ENCODE measurements around the gene RASA3. TPM values are rescaled to one million over a fixed set of nuclear protein-coding genes. Genes with fewer than 3 reads are reported as not detected.

The RASA3 gene
- total and polyA plus RNA-seq, 2 of the 4 experiments (the other 2 are of a cell fraction) = 21.0 to 31.4 TPM

DNA sequence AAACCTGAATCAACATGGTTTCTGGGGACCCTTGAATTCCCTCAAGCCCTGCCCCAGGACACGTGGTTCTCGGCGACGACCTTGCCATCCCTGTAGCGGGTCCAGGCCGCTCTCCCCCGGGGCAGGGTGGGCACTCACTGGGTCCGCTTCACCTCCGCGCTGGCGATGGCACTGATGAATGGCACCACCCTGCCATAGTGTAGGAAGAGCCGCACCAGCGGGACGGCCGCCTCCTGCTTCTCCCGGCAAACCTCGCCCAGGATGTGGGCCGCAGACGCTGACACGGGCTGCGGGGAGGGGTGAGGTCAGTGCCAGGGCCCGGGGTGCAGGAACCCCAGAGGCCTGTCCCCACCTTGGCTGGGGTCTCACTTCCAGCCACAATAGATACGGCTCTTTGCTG is 114.5 kb downstream of the RASA3 start:
- no peaks in the 10 kb centered on the region for H3K27me3 ChIP-seq (ENCODE audit: control insufficient read depth, insufficient read depth, low read length)
- ChIA-PET POLR2A (ENCODE audit: unreplicated experiment) (no interaction called here), CTCF (no interaction called here)
- H3K9ac ChIP-seq (ENCODE audit: low read depth, low read length) = no peak overlapping the region
- peaks cover 22 to 61% of the 10 kb centered on the region in 2 experiments for H3K79me1 ChIP-seq (ENCODE audit: low read depth in 1 of 2, low read length in 2 of 2)
- no peak for TF ChIP-seq CEBPB (IDR thresholded peaks at IDR 0.05; ENCODE audit: low read depth, low read length)
- TF ChIP-seq, protein P1, sequence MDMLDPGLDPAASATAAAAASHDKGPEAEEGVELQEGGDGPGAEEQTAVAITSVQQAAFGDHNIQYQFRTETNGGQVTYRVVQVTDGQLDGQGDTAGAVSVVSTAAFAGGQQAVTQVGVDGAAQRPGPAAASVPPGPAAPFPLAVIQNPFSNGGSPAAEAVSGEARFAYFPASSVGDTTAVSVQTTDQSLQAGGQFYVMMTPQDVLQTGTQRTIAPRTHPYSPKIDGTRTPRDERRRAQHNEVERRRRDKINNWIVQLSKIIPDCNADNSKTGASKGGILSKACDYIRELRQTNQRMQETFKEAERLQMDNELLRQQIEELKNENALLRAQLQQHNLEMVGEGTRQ (IDR thresholded peaks at IDR 0.05; ENCODE audit: low read depth, low read length) = no peak
- TF ChIP-seq MAZ (IDR thresholded peaks at IDR 0.05; ENCODE audit: borderline replicate concordance, low read depth, low read length) = no peak
- TF ChIP-seq, protein P2, sequence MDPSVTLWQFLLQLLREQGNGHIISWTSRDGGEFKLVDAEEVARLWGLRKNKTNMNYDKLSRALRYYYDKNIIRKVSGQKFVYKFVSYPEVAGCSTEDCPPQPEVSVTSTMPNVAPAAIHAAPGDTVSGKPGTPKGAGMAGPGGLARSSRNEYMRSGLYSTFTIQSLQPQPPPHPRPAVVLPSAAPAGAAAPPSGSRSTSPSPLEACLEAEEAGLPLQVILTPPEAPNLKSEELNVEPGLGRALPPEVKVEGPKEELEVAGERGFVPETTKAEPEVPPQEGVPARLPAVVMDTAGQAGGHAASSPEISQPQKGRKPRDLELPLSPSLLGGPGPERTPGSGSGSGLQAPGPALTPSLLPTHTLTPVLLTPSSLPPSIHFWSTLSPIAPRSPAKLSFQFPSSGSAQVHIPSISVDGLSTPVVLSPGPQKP (IDR thresholded peaks at IDR 0.05; ENCODE audit: borderline replicate concordance, low read depth, low read length) = no peak
- no peak for TF ChIP-seq SMC3 (IDR thresholded peaks at IDR 0.05; ENCODE audit: low read depth, low read length)
- no peak for TF ChIP-seq NFE2L2 (IDR thresholded peaks at IDR 0.05; ENCODE audit: low read depth, low read length)
- no peak for TF ChIP-seq FOS (IDR thresholded peaks at IDR 0.05; ENCODE audit: low read depth, low read length)
- no peak for TF ChIP-seq BHLHE40 (IDR thresholded peaks at IDR 0.05; ENCODE audit: low read depth, low read length)
- TF ChIP-seq RAD21 (IDR thresholded peaks at IDR 0.05; ENCODE audit: low read length) = no peak
- no peak for TF ChIP-seq POLR2A (IDR thresholded peaks at IDR 0.05; ENCODE audit: low read depth, low read length)
- no peak for TF ChIP-seq MXI1 (IDR thresholded peaks at IDR 0.05; ENCODE audit: borderline replicate concordance, low read depth, low read length)
- no peak for TF ChIP-seq RCOR1 (IDR thresholded peaks at IDR 0.05; ENCODE audit: insufficient replicate concordance, low read length)
- no peak for TF ChIP-seq MAFK (IDR thresholded peaks at IDR 0.05; ENCODE audit: low read depth, low read length)
- no peak for TF ChIP-seq RFX5 (IDR thresholded peaks at IDR 0.05; ENCODE audit: low read depth, low read length)
- TF ChIP-seq, protein P3, sequence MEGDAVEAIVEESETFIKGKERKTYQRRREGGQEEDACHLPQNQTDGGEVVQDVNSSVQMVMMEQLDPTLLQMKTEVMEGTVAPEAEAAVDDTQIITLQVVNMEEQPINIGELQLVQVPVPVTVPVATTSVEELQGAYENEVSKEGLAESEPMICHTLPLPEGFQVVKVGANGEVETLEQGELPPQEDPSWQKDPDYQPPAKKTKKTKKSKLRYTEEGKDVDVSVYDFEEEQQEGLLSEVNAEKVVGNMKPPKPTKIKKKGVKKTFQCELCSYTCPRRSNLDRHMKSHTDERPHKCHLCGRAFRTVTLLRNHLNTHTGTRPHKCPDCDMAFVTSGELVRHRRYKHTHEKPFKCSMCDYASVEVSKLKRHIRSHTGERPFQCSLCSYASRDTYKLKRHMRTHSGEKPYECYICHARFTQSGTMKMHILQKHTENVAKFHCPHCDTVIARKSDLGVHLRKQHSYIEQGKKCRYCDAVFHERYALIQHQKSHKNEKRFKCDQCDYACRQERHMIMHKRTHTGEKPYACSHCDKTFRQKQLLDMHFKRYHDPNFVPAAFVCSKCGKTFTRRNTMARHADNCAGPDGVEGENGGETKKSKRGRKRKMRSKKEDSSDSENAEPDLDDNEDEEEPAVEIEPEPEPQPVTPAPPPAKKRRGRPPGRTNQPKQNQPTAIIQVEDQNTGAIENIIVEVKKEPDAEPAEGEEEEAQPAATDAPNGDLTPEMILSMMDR (conservative IDR thresholded peaks at IDR 0.05; ENCODE audit: low read depth, low read length) = no peak
- TF ChIP-seq CHD1 (IDR thresholded peaks at IDR 0.05; ENCODE audit: low read depth, low read length) = no peak
- H2BK5ac ChIP-seq (ENCODE audit: low read depth, low read length, poor library complexity, severe bottlenecking) = no peak overlapping the region
- no TSS peak for BruUV-seq (replicated peaks)
- H3K4ac ChIP-seq (ENCODE audit: low read depth, low read length) = no peak overlapping the region
- peaks cover 81% of the 10 kb centered on the region for H3K36me3 ChIP-seq (ENCODE audit: control insufficient read depth, insufficient read depth, low read length)
- DNase-seq (no peak), ATAC-seq (ENCODE audit: low read depth) (no peak)
- no peak overlapping the region for H4K91ac ChIP-seq (ENCODE audit: insufficient read depth, low read depth, low read length)
- dilution Hi-C loops (cut with HindIII; ENCODE audit: low sequenced_read_pairs, unreplicated experiment) = no loop called here
- in situ Hi-C loops (cut with MboI; ENCODE audit: low sequenced_read_pairs) = no loop called here
- no peak overlapping the region for H2BK120ac ChIP-seq (ENCODE audit: low read depth, low read length)
- no peak overlapping the region for H2BK15ac ChIP-seq (ENCODE audit: low read depth, low read length)
- no peak overlapping the region for H3K23ac ChIP-seq (ENCODE audit: low read depth, low read length)
- no peaks in the 10 kb centered on the region for H3K4me1 ChIP-seq (ENCODE audit: control insufficient read depth, insufficient read depth, low read length)
- H3K56ac ChIP-seq (ENCODE audit: extremely low read depth, insufficient read depth, low read length) = no peak overlapping the region
- H3K27ac ChIP-seq (ENCODE audit: insufficient read depth, low read length) = no peak overlapping the region
- H3K9me3 ChIP-seq (ENCODE audit: control insufficient read depth, insufficient read depth, low read length) = no peaks in the 10 kb centered on the region
- WGBS, 2 experiments (ENCODE audit: extremely low coverage in 2 of 2, insufficient read length in 1 of 2) = 95% methylated on average over 4 of the region's 23 CpGs; no CpG with 5 or more reads in 1 of the 2 experiments
- intact Hi-C loops (cut with micrococcal nuclease) = no loop called here
- H4K20me1 ChIP-seq (ENCODE audit: insufficient read depth, low read length) = peaks cover 7% of the 10 kb centered on the region
- no peak overlapping the region for H4K5ac ChIP-seq (ENCODE audit: low read depth, low read length)
- H3K9me1 ChIP-seq (ENCODE audit: insufficient read depth, low read length) = no peaks in the 10 kb centered on the region; the same call in 1 of the 2 replicates
- H4K8ac ChIP-seq (ENCODE audit: low read depth in 2 of 2, low read length in 2 of 2) = no peak overlapping the region
- H3K4me3 ChIP-seq (ENCODE audit: insufficient read depth, low read depth, low read length) = no peak overlapping the region
- no peak overlapping the region for H3K14ac ChIP-seq (replicated peaks; ENCODE audit: low read depth, low read length)
- H3K18ac ChIP-seq (ENCODE audit: low read depth, low read length) = no peak overlapping the region
- H2AK5ac ChIP-seq (ENCODE audit: low read depth, low read length) = no peak overlapping the region
- H3K4me2 ChIP-seq (ENCODE audit: low read depth, low read length) = no peak overlapping the region
- H2AFZ ChIP-seq (replicated peaks; ENCODE audit: low read length, poor library complexity) = no peak overlapping the region
- no peak overlapping the region for H2AK9ac ChIP-seq (replicated peaks; ENCODE audit: low read depth, low read length, poor library complexity)
- H2BK20ac ChIP-seq (ENCODE audit: low read depth, low read length) = no peak overlapping the region

All from IMR-90 (cell line).